WTC11 (cell line): Measurements from ENCODE around the gene GNLY. TPM values are rescaled to one million over a fixed set of nuclear protein-coding genes. Genes with fewer than 3 reads are reported as not detected.

ENCODE experiments used
- ATAC-seq: fragments of 200-7000 bp; cut with Tn5 transposase; 2 replicates; pipeline ENCODE4 v1.10.0; 2021; ENCODE audit warnings: mild to moderate bottlenecking, moderate library complexity
- CTCF ChIA-PET: fragments of 300-600 bp; sonication (Branson Sonifier 250); formaldehyde crosslinking; loops from one replicate; lab custom pipeline; 2021; ENCODE audit warnings: antibody characterized with exemption; lab: Charles Lee
- POLR2A ChIA-PET: fragments of 350-600 bp; sonication (Branson Sonifier 250); formaldehyde crosslinking; loops from one replicate; lab custom pipeline; 2021; ENCODE audit warnings: antibody characterized with exemption; lab: Charles Lee
- DNase-seq: peaks from one replicate; pipeline ENCODE4 v3.0.0; 2021; ENCODE audit warnings: low spot score
- H3K27ac Mint-ChIP-seq: 2 replicates; pipeline ENCODE4 v1.8.0; 2021; ENCODE audit warnings: mixed read lengths
- H3K27me3 Mint-ChIP-seq: 2 replicates; pipeline ENCODE4 v1.8.0; 2021; ENCODE audit warnings: low read depth, mild to moderate bottlenecking, moderate library complexity, mixed read lengths
- H3K36me3 Mint-ChIP-seq: 2 replicates; pipeline ENCODE4 v1.8.0; 2021; ENCODE audit warnings: mixed read lengths
- H3K4me1 Mint-ChIP-seq: 2 replicates; pipeline ENCODE4 v1.8.0; 2022; ENCODE audit warnings: mixed read lengths
- H3K4me3 Mint-ChIP-seq: 2 replicates; pipeline ENCODE4 v1.8.0; 2021; ENCODE audit warnings: mild to moderate bottlenecking, moderate library complexity, mixed read lengths
- H3K9me3 Mint-ChIP-seq: 2 replicates; pipeline ENCODE4 v1.8.0; 2021; ENCODE audit warnings: mixed read lengths
- CREM ChIP-seq: sonication (generic); formaldehyde crosslinking; IDR thresholded peaks from 2 replicates; pipeline ENCODE4 v1.8.1; 2022; ENCODE audit warnings: mild to moderate bottlenecking, missing genetic modification reagents, moderate library complexity
- CTCF ChIP-seq: fragments of 200-600 bp; IDR thresholded peaks from 2 replicates; pipeline ENCODE4 v1.8.0; 2022; ENCODE audit warnings: antibody characterized with exemption
- FOXJ3 ChIP-seq: sonication (generic); formaldehyde crosslinking; IDR thresholded peaks from 2 replicates; pipeline ENCODE4 v1.9.0; 2021; ENCODE audit warnings: missing genetic modification reagents, mild to moderate bottlenecking, borderline replicate concordance
- GRHL2 ChIP-seq: fragments of 250-450 bp; sonication (Bioruptor Pico); IDR thresholded peaks from 2 replicates; pipeline ENCODE4 v1.8.0; 2022; ENCODE audit warnings: mild to moderate bottlenecking, moderate library complexity; ENCODE audit not compliant: insufficient replicate concordance, severe bottlenecking
- IRF2 ChIP-seq: sonication (generic); formaldehyde crosslinking; IDR thresholded peaks from 2 replicates; pipeline ENCODE4 v1.8.0; 2022; ENCODE audit warnings: low read depth, missing genetic modification reagents, borderline replicate concordance
- MYBL2 ChIP-seq: sonication (generic); formaldehyde crosslinking; IDR thresholded peaks from 2 replicates; pipeline ENCODE4 v1.8.1; 2023; ENCODE audit warnings: mild to moderate bottlenecking, moderate library complexity, missing genetic modification reagents
- NFE2L1 ChIP-seq: sonication (generic); formaldehyde crosslinking; IDR thresholded peaks from 2 replicates; pipeline ENCODE4 v1.8.1; 2023; ENCODE audit warnings: missing genetic modification reagents
- NR1H2 ChIP-seq: sonication (generic); formaldehyde crosslinking; IDR thresholded peaks from 2 replicates; pipeline ENCODE4 v1.9.0; 2021; ENCODE audit warnings: mild to moderate bottlenecking, moderate library complexity, missing genetic modification reagents
- NR3C1 ChIP-seq: sonication (generic); formaldehyde crosslinking; conservative IDR thresholded peaks from 2 replicates; pipeline ENCODE4 v1.8.1; 2023; ENCODE audit warnings: low read depth, mild to moderate bottlenecking, missing genetic modification reagents
- PRRX2 ChIP-seq: fragments of 250-450 bp; sonication (Bioruptor Pico); IDR thresholded peaks from 2 replicates; pipeline ENCODE4 v1.8.0; 2021; ENCODE audit warnings: mild to moderate bottlenecking
- ZBTB43 ChIP-seq: sonication (generic); formaldehyde crosslinking; IDR thresholded peaks from 2 replicates; pipeline ENCODE4 v1.8.1; 2023; ENCODE audit warnings: mild to moderate bottlenecking, missing genetic modification reagents
- ZNF219 ChIP-seq: sonication (generic); formaldehyde crosslinking; IDR thresholded peaks from 2 replicates; pipeline ENCODE4 v1.8.0; 2023; ENCODE audit warnings: missing genetic modification reagents, mild to moderate bottlenecking, borderline replicate concordance
- ZNF416 ChIP-seq: fragments of 250-450 bp; sonication (Bioruptor Pico); IDR thresholded peaks from 2 replicates; pipeline ENCODE4 v1.9.0; 2021; ENCODE audit warnings: mild to moderate bottlenecking, inconsistent platforms
- ZNF423 ChIP-seq: fragments of 250-450 bp; sonication (Bioruptor Pico); IDR thresholded peaks from 2 replicates; pipeline ENCODE4 v2.1.2; 2022; ENCODE audit warnings: mild to moderate bottlenecking, moderate library complexity
- ZSCAN18 ChIP-seq: fragments of 250-450 bp; sonication (Bioruptor Pico); IDR thresholded peaks from 2 replicates; pipeline ENCODE4 v2.1.2; 2022; ENCODE audit warnings: mild to moderate bottlenecking, moderate library complexity
- total RNA-seq: library from RNA; stranded (reverse); gene quantifications from 3 replicates; pipeline ENCODE4 v1.2.3, GENCODE V29; 2021
- TF ChIP-seq, protein P1 (sequence below): sonication (generic); formaldehyde crosslinking; IDR thresholded peaks from 2 replicates; pipeline ENCODE4 v1.8.1; 2023; ENCODE audit warnings: mild to moderate bottlenecking, missing genetic modification reagents
- TF ChIP-seq, protein P2 (sequence below): sonication (generic); formaldehyde crosslinking; IDR thresholded peaks from 2 replicates; pipeline ENCODE4 v1.8.0; 2023; ENCODE audit warnings: mild to moderate bottlenecking, missing genetic modification reagents
- TF ChIP-seq, protein P3 (sequence below): sonication (generic); formaldehyde crosslinking; IDR thresholded peaks from 2 replicates; pipeline ENCODE4 v1.8.0; 2022; ENCODE audit warnings: mild to moderate bottlenecking, missing genetic modification reagents
- TF ChIP-seq, protein P4 (sequence below): fragments of 250-450 bp; sonication (Bioruptor Pico); IDR thresholded peaks from 2 replicates; pipeline ENCODE4 v1.9.0; 2021; ENCODE audit warnings: moderate library complexity, mild to moderate bottlenecking, inconsistent platforms, borderline replicate concordance

Gene GNLY
- total RNA-seq, 1 experiment from 2014 or later, result not detected

DNA sequence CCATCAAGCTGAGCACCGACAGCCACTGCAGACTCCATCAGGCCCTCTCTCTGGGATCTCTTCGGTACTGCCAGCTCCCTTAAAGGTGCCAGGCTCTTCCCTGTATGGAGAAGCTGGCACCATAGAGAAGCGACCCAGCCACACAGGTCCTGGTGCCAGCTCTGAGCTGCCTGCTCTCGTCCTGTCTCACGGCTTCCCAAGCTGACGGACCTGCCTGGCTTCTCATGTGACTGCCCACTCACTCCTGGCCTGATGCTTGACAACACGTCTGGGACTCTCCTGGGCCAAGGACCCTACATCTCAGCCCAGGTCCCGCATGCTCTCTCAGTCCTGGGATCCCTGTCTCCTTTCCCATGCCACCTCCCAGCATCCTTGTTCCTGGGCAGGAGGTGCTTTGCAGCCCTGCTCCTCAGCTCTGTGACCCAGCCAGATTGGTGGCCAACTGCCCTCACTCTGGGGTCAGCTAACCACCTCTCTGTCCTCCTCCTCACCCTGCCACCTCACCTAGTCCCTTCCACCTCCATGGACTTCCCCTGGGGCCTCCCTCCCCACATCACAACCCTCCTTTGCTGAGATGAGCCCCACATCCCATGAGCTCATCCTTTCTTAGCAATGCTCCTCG lies 47.2 kb downstream of the GNLY start:
- H3K36me3 Mint-ChIP-seq, result no peaks in the 10 kb centered on the region
- ChIA-PET CTCF (interaction anchor here (0.9 to 5.8 kb wide), 9 partner anchors 9 to 259 kb away, joined by 3 to 38 read pairs (median 4); partner anchors contain the start of gene ATOH8), POLR2A (no interaction called here)
- H3K9me3 Mint-ChIP-seq, result no peaks in the 10 kb centered on the region; the same call in 1 of the 2 replicates
- no peak overlapping the region for H3K27ac Mint-ChIP-seq
- ATAC-seq (no peak), DNase-seq (no peak)
- H3K4me3 Mint-ChIP-seq, result no peak overlapping the region
- H3K4me1 Mint-ChIP-seq, result peaks cover 7% of the 10 kb centered on the region
- TF ChIP-seq, protein P1, sequence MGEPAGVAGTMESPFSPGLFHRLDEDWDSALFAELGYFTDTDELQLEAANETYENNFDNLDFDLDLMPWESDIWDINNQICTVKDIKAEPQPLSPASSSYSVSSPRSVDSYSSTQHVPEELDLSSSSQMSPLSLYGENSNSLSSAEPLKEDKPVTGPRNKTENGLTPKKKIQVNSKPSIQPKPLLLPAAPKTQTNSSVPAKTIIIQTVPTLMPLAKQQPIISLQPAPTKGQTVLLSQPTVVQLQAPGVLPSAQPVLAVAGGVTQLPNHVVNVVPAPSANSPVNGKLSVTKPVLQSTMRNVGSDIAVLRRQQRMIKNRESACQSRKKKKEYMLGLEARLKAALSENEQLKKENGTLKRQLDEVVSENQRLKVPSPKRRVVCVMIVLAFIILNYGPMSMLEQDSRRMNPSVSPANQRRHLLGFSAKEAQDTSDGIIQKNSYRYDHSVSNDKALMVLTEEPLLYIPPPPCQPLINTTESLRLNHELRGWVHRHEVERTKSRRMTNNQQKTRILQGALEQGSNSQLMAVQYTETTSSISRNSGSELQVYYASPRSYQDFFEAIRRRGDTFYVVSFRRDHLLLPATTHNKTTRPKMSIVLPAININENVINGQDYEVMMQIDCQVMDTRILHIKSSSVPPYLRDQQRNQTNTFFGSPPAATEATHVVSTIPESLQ, result no peak
- TF ChIP-seq, protein P2, sequence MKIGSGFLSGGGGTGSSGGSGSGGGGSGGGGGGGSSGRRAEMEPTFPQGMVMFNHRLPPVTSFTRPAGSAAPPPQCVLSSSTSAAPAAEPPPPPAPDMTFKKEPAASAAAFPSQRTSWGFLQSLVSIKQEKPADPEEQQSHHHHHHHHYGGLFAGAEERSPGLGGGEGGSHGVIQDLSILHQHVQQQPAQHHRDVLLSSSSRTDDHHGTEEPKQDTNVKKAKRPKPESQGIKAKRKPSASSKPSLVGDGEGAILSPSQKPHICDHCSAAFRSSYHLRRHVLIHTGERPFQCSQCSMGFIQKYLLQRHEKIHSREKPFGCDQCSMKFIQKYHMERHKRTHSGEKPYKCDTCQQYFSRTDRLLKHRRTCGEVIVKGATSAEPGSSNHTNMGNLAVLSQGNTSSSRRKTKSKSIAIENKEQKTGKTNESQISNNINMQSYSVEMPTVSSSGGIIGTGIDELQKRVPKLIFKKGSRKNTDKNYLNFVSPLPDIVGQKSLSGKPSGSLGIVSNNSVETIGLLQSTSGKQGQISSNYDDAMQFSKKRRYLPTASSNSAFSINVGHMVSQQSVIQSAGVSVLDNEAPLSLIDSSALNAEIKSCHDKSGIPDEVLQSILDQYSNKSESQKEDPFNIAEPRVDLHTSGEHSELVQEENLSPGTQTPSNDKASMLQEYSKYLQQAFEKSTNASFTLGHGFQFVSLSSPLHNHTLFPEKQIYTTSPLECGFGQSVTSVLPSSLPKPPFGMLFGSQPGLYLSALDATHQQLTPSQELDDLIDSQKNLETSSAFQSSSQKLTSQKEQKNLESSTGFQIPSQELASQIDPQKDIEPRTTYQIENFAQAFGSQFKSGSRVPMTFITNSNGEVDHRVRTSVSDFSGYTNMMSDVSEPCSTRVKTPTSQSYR (CRISPR knock-in tag), result no peak
- no peak for TF ChIP-seq IRF2 (CRISPR knock-in tag)
- no peak for TF ChIP-seq ZNF219 (CRISPR knock-in tag)
- TF ChIP-seq GRHL2 (CRISPR knock-in tag), result no peak
- no peak for TF ChIP-seq NR3C1
- TF ChIP-seq MYBL2 (CRISPR knock-in tag), result no peak
- no peak for TF ChIP-seq CTCF
- no peak for TF ChIP-seq ZNF423 (CRISPR knock-in tag)
- no peak for TF ChIP-seq ZSCAN18 (CRISPR knock-in tag)
- TF ChIP-seq ZNF416, result no peak
- no peak for TF ChIP-seq NFE2L1 (CRISPR knock-in tag)
- TF ChIP-seq NR1H2 (CRISPR knock-in tag), result no peak
- TF ChIP-seq, protein P3, sequence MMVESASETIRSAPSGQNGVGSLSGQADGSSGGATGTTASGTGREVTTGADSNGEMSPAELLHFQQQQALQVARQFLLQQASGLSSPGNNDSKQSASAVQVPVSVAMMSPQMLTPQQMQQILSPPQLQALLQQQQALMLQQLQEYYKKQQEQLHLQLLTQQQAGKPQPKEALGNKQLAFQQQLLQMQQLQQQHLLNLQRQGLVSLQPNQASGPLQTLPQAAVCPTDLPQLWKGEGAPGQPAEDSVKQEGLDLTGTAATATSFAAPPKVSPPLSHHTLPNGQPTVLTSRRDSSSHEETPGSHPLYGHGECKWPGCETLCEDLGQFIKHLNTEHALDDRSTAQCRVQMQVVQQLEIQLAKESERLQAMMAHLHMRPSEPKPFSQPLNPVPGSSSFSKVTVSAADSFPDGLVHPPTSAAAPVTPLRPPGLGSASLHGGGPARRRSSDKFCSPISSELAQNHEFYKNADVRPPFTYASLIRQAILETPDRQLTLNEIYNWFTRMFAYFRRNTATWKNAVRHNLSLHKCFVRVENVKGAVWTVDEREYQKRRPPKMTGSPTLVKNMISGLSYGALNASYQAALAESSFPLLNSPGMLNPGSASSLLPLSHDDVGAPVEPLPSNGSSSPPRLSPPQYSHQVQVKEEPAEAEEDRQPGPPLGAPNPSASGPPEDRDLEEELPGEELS (CRISPR knock-in tag), result no peak
- TF ChIP-seq ZBTB43 (CRISPR knock-in tag), result no peak
- no peak for TF ChIP-seq PRRX2 (CRISPR knock-in tag)
- TF ChIP-seq, protein P4, sequence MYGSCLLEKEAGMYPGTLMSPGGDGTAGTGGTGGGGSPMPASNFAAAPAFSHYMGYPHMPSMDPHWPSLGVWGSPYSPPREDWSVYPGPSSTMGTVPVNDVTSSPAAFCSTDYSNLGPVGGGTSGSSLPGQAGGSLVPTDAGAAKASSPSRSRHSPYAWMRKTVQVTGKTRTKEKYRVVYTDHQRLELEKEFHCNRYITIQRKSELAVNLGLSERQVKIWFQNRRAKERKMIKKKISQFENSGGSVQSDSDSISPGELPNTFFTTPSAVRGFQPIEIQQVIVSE (CRISPR knock-in tag), result no peak
- no peak for TF ChIP-seq CREM (CRISPR knock-in tag)
- no peak for TF ChIP-seq FOXJ3 (CRISPR knock-in tag)
- H3K27me3 Mint-ChIP-seq, result peaks cover 10% of the 10 kb centered on the region
